ENCODE measurements around the gene PIRT. TPM values are rescaled to one million over a fixed set of nuclear protein-coding genes. Genes with fewer than 3 reads are reported as not detected.

PIRT gene
- total RNA-seq = not detected in 2 replicates

DNA sequence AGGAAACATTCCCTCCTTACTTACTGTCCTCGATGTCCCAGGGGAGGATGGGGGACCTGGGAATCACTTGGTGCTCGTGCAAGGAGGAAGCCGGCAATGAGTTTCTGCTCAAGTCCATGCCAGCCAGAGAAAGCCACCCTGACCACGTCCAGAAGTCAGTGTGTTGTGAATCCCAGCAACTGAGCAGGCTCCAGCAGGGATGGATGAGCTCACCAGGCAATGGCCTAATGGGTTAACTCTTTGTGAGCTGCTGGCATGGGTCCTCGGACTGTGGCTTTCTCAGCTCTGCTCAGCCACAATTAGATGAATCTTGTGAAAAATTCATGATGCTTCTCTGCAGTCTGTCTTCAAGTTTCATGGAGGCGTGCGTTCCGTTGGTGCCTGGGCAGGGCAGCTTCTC, at the start of gene PIRT:
PIRT (minus strand) TSS at position 167 of the 400 bp plus-strand sequence. CDS start 12,442 bp downstream, outside the sequence.

GRCh38 chr17:10803830-10804475, 33.9 kb downstream of the PIRT start, which contains the start of gene TMEM238L:
TMEM238L (minus strand) TSS chr17:10804099; CDS start chr17:10803963, 136 bp downstream.

Other genes starting within 250 kb of the PIRT start
- gene MYH3, start 180.8 kb downstream of the PIRT start, total RNA-seq = 0.91 and 1.3 TPM in 2 replicates
- 28.6 and 41.5 TPM in 2 replicates for gene SCO1, start 140.6 kb downstream of the PIRT start, total RNA-seq
- gene ADPRM, start 140.5 kb downstream of the PIRT start, total RNA-seq = 9.7 and 10.3 TPM in 2 replicates
- gene TMEM220, start 108.1 kb downstream of the PIRT start, total RNA-seq = 0.91 and 1.2 TPM in 2 replicates
- not detected in 2 replicates for gene TMEM238L, start 34.0 kb downstream of the PIRT start, total RNA-seq